ENCODE data around the gene SMOC1.

DNA sequence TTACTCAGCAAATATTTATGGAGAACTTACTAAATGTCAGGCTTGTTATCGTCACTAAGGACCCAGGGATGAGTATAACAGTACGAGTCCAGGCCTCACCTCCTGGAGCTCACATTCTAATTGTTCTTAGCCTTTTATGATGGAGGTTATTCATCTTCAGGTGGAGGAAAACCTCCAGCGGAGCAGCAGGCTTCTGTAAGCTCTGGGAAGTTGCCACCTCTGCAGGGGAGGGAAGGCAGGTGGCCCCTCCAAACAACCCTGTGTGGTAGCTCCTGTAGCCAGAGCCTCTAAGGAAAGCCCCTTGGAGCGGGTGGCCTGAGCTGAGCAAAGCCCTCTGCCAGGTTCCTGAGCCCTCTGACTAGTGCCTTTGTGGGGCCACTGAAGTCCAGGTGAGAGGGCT lies 104.1 kb downstream of the SMOC1 start:
- TF ChIP-seq EGR1 (conservative IDR thresholded peaks at IDR 0.05) (no peak), MYNN (IDR thresholded peaks at IDR 0.05) (no peak), MYNN (CRISPR knock-in tag; IDR thresholded peaks at IDR 0.05) (no peak)
